Hematopoietic multipotent progenitor cell treated with erythropoietin and hydrocortisone succinate and interleukin-3 and kit ligand, for 15 days (in vitro differentiated cells): ENCODE measurements around the gene SNX5.

Experiments used
- DNase-seq: peaks from one replicate; pipeline ENCODE4 v3.0.0-alpha.2; 2015; ENCODE audit warnings: low spot score

SNX5 gene

DNA sequence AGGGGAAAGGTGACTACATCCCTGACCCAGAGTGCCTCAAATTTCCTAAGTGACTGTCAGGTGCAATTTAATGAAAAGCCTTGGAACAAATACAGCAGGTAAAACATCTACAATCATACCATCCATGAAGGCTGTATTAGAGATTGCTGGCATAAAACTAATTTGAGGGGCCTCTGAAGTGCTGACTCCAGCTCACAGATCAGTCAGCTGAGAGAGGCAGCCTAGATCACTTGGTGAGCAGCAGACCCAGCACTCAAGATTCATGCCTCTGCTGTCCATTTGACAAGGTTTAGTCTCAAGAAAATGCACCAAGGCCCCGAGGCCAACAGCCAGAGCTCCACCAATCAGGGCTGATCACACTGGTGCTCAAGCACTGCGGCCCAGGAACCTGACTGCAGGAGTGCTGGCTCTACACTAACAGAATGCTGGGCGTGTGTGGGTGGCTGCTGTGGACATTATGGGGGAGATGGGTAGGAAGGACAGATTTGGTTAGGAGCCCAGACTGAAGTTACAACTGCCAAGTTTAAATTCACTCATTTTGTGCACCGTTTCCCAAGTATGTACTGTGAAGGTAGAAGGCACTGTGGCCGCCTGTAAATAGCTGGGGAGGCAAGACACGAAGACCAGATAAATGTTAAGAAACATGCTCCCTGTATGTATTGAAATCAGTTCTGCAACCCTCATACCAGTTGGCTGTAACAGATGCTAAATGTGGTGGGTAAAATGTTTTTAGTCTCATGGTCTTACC, 28.2 kb downstream of the SNX5 start:
- DNase-seq = no peak

GRCh38 chr20:17939622-17940223, 28.9 kb downstream of the SNX5 start:
- no peak for DNase-seq

DNA sequence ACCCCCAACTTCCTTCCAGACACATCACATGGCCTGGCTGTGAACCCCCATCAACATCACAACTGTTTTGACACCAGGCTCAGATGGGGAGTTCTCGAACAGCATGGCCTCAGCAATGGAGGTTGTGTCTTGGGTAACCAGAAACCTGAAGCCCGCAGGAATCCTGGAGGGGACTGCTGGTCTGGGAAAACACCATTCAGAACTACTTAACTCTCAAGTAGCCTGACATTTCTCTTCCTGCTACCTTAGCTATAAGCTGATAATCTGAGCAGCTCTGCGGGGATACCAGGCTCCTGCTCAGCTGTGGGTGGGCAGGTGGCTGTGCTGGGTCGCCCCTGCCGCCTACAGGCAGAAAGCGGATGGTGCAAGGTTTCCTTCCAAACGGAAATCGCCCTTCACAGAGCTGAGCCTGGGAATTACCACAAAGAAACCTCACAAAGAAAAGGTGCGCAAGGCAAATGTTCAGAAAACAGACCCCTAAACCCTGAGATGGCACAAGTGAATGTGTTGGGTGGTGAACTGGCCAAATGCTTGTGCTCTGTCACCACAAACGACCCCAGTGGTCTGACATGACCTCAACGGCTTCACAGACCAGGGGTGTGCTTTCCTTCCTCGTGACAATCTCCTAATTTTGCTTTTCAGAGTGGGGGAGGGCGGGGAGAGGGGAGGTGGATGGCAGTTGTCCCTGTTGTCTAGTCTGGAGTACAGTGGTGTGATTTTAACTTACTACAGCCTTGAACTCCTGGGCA, 29.5 kb downstream of the SNX5 start:
- DNase-seq = peak; percentile 55

DNA sequence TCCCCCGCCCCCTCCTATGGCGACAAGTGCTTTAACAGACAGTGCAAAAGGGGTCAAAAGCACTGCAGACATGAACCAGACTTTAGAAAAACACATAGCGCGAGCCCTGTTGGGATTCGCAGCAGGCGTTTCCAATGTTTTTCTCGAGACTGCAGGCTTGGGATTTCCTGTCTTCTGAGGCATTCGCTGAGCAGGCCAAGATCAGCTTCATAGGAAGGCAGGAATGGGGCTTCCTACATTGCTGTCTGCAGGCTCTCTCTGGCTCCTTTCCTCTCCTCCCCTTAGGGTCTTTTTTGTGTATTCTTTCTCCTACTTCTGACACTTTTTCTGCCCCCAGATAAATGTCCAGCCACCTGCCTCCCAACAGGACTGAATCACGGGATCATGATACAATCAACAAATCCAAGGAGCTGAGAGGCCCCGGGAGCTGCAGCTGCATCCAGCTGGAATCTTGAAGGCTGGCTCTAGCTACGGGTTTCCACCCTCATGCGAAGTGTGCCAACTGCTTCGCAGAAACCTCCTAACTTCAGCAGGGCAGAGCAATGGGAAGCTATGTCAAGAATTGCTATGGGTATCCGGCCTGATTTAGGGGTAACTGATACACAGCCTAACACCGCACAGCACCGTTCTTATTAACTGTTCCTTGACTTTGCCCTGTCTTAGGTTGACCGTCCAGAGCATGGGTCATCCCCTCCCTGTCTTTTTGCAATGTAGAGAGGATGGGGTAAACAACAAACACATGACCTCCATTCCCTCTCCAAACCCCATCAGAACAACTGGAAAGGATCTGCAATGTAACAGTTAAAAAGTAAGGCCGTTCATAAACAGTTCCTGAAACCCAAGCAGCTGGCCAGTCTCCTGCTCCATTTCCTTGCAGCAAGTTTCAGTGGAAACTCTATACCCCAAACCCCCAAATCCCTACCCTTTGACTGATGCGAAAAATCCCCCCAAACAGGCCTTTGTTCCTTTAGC, 31.5 kb downstream of the SNX5 start:
- DNase-seq = no peak

DNA sequence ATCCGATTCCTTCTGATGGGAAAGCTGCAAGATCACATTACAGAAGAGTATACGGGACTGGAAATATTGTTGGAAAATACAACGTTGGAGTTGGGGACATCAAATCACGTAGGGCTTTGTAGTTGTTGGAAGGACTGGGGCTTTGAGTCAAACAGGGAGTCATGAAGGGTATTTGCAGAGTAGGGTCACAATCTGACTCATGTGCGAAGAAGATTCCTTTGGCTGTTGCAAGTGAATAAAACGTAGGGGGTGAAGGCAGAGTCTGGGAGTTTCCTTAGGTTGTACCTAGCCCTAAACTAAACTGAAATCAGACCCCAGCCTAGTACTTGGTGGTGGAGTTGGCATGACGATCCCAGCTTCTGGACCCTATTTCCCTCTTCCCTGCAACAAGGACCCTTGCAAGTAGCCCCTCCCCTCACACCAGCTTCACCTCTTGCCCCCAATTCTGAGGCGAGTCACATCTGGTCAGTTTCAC, 32.3 kb downstream of the SNX5 start:
- no peak for DNase-seq

- DNase-seq = no peak
Measured at GRCh38 chr20:17935761-17936160, 32.8 kb downstream of the SNX5 start.

DNA sequence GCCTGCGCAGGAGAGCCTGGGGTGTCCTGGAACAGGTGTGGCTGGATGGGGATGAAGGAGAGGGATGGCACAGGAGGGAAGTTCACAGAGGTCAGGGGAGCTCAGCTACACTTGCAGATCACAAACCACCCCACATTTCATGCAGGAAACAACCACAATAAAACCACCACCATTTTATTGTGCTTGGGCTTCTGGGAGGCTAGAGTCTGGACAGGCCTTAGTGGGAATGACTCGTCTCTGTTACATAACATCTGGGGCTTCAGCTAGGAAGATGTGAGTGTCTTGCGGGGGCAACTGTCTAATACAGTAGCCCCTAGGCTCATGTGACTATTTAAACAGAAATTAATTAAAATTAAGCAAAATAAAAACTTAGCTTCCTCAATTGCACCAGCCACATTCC, 33.4 kb downstream of the SNX5 start:
- no peak for DNase-seq

DNA sequence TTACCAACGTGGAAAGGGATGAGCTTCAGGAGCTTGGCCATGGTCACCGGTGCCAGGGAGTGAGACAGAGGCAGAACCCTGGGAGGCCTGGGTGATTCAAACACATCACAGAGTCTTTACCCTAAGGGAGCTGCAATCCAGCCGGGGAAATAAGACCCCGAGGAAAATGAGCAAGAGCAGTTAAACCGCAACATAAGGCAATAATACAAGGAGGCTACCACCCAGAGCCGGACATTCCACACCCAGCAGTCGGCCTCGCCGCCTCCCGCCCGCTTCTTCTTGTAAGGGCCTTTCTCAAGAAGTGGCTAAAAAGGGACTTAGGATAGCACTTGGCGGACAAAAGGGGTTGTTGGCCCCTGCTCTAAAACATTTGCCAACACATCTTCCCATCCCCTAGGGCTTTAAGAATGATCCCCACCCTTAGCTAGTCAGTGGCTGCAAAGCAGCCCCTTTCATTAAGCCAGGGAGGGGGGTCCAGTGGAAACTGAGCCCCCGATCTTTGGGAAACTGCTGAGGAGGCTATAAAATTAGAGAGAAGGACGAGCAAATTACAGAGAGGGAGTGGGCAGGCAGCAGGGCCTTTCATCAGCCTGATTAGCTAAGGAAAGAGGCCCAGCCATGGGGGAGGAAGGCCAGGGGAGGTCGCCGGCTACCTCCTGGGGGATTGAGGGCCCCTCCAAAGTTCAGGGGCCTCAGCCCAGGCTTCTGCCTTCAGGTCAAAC, 34.3 kb downstream of the SNX5 start:
- no peak for DNase-seq

- DNase-seq = no peak
Measured at GRCh38 chr20:17933711-17934110, 34.9 kb downstream of the SNX5 start.

DNA sequence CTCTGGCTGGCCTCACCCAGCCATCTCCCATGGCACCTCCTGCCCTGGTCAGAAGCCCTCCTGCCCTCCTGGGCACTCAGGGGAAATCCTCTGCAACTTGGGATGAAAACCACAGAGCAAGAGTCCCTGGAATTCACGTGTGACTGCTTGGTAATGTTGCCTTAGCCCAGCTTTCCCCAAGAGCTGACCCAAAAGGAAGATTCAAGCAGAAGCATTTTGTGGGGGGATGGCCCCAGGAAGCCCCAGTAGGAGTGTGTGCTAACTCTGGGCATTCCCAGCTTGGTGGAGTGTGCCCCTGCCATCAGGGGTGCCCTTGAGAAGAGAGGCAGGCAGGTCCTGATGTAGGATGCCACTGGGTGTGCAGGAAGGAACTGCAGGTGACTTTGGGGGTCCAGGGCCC, 35.5 kb downstream of the SNX5 start:
- DNase-seq = no peak

- no peak for DNase-seq
Measured at GRCh38 chr20:17932396-17932795, 36.2 kb downstream of the SNX5 start.

DNA sequence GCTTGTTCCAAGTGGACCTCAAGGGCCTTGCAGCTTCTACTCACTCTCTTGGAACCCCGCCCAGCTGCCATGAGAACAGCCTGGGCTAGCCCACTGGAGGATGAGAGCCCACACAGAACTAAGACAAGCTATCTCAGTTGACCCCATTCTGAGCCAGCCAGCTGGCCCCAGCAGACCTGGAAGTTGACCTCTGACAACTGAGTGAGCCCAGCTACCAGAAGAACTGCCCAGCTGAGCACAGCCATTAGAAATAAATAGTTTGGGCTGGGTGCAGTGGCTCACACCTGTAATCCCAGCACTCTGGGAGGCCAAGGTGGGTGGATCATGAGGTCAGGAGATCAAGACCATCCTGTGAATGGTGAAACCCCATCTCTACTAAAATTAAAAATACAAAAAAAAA, 37.1 kb downstream of the SNX5 start:
- no peak for DNase-seq

DNA sequence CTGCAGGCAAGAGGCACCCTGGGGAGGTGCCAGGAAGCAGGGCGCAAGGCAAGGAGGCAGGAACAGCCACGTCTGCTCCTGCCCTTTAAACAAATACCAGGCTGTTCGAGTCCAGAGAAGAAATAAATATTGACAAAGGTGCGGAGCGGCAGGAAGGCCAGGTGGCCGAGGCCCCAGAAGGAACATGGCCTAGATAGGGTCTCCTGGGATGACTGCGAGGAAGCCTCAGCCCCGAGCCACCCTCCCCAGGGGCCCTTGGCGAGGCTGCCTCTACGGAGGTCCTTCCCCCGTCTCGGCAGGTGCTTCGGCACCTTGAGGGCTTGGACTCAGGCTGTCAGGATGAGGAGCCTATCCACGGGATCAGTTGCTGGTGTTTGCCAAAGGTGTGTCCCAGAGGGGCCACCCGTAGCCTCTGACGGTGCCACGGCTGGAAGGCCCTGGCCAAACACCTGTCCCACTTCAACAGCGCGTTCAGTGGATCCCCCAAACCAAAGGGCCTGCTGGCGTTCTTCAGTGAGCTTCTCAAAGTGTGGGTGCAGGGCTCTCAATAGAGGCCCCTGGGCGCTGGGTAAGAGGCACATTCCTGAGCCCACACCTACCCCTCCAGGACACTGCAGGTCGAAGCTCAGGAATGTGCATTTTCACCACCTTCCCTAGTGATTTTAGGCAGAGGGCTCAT, 39.8 kb downstream of the SNX5 start:
- no peak for DNase-seq

DNA sequence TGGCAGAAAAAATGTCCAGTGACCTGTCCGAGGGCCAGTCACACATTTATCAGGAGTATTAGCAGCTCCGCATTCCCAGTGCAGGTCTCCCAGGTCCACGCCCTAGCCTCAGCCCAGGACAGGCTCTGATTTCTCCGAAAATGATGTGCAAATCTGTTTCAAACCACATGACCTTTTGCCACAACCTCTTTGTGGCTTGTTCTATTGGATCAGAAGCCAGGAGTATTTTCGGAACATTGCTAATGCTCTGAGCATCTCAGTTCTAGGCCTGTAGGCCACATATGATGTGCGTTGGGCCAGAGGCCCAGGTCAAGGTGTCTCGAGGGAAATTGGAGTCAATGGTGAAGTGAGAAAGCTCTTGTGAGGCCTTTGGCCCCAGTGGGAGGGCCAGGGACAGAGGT, 40.4 kb downstream of the SNX5 start:
- DNase-seq = no peak

DNA sequence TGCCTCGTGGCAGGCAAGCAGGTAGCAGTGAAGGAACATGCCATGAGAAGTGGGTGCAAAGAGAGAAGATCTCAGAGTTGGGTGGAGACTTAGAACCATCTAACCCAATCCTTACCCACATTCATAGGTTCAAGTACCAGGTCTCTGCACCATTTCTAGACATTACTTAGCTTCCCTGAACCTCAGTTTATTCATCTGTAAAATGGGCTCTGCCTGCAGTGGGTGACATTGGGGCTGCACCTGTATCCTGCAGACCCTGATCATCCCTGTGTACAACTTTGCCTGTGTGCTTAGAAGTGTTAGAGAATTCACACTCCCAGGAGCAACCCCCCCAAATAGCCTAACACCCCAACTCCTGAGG, 42.7 kb downstream of the SNX5 start:
- DNase-seq = no peak

GRCh38 chr20:17925141-17925939, 43.3 kb downstream of the SNX5 start:
- DNase-seq = no peak

- no peak for DNase-seq
Measured at GRCh38 chr20:17921774-17922173, 46.8 kb downstream of the SNX5 start.

DNA sequence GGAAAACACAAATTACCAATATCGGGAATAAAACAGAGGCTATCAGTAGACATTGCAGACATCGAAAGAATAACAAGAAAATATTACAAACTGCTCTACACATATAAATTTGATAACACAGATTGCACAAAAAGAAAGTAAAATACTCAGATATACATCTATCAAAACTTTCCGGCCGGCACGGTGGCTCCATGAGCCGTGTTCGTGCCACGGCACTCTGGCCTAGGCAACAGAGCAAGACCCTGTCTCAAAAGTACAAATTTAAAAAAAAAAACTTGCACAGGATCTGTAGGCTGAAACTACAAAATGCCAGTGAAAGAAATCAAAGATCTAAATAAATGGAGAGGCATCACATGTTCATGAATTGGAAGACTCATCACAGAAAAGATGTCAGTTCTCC, 49.4 kb downstream of the SNX5 start:
- no peak for DNase-seq

GRCh38 chr20:17917832-17918618, 50.6 kb downstream of the SNX5 start:
- no peak for DNase-seq
